A204.1 (cell line): ENCODE data around the gene MPG.

Source experiments
- FAIRE-seq: peaks from 2 replicates; lab custom pipeline; 2012; peaks lifted over from hg19 to GRCh38; lab: Jason Lieb, UNC

MPG gene

GRCh38 chr16:83781-84615 lies 6.0 kb downstream of the MPG start:
- no peak for FAIRE-seq

- no peak for FAIRE-seq
Measured at GRCh38 chr16:84718-85406, 6.8 kb downstream of the MPG start.

- no peak for FAIRE-seq
Measured at GRCh38 chr16:85407-85782, 7.4 kb downstream of the MPG start.

- no peak for FAIRE-seq
Measured at GRCh38 chr16:85865-86264, 7.8 kb downstream of the MPG start.

GRCh38 chr16:86483-86952 lies 8.5 kb downstream of the MPG start:
- FAIRE-seq, result no peak

- FAIRE-seq, result no peak
Measured at GRCh38 chr16:88613-89012, 10.6 kb downstream of the MPG start.

- no peak for FAIRE-seq
Measured at GRCh38 chr16:89391-90302, 11.6 kb downstream of the MPG start.

- no peak for FAIRE-seq
Measured at GRCh38 chr16:91484-91883, 13.5 kb downstream of the MPG start.

- FAIRE-seq, result no peak
Measured at GRCh38 chr16:92431-93339, 14.7 kb downstream of the MPG start.

- FAIRE-seq, result no peak
Measured at GRCh38 chr16:94918-95265, 16.9 kb downstream of the MPG start.

- no peak for FAIRE-seq
Measured at GRCh38 chr16:96935-97381, 18.9 kb downstream of the MPG start.

- no peak for FAIRE-seq
Measured at GRCh38 chr16:97822-98221, 19.8 kb downstream of the MPG start.

- FAIRE-seq, result no peak
Measured at GRCh38 chr16:100989-101388, 23.0 kb downstream of the MPG start.

GRCh38 chr16:101586-101985 lies 23.6 kb downstream of the MPG start:
- no peak for FAIRE-seq

GRCh38 chr16:102060-102855 lies 24.2 kb downstream of the MPG start:
- no peak for FAIRE-seq

- no peak for FAIRE-seq
Measured at GRCh38 chr16:104355-104754, 26.3 kb downstream of the MPG start.

GRCh38 chr16:104928-105327 lies 26.9 kb downstream of the MPG start:
- FAIRE-seq, result no peak

GRCh38 chr16:105521-105920 lies 27.5 kb downstream of the MPG start:
- FAIRE-seq, result no peak

- FAIRE-seq, result peak; percentile 64
Measured at GRCh38 chr16:106623-107324, 28.7 kb downstream of the MPG start.
